C4-2B (cell line): ENCODE data around the gene KNDC1.
"Not testable (repeated sequence)": the region's sequence is repeated elsewhere in the genome, so short reads cannot be mapped to it uniquely, and the experiment has no call there.

ENCODE experiments used
- H3K27ac ChIP-seq: fragments of 450-650 bp; 2 replicates; pipeline ENCODE4 v1.5.1; 2017
- ZFX ChIP-seq: fragments of 450-650 bp; IDR thresholded peaks from 2 replicates; pipeline ENCODE4 v1.6.1; 2017
- TF ChIP-seq, protein P1 (sequence below): fragments of 450-650 bp; conservative IDR thresholded peaks from 2 replicates; pipeline ENCODE4 v1.5.1; 2017; ENCODE audit warnings: mild to moderate bottlenecking

Gene KNDC1, protein sequence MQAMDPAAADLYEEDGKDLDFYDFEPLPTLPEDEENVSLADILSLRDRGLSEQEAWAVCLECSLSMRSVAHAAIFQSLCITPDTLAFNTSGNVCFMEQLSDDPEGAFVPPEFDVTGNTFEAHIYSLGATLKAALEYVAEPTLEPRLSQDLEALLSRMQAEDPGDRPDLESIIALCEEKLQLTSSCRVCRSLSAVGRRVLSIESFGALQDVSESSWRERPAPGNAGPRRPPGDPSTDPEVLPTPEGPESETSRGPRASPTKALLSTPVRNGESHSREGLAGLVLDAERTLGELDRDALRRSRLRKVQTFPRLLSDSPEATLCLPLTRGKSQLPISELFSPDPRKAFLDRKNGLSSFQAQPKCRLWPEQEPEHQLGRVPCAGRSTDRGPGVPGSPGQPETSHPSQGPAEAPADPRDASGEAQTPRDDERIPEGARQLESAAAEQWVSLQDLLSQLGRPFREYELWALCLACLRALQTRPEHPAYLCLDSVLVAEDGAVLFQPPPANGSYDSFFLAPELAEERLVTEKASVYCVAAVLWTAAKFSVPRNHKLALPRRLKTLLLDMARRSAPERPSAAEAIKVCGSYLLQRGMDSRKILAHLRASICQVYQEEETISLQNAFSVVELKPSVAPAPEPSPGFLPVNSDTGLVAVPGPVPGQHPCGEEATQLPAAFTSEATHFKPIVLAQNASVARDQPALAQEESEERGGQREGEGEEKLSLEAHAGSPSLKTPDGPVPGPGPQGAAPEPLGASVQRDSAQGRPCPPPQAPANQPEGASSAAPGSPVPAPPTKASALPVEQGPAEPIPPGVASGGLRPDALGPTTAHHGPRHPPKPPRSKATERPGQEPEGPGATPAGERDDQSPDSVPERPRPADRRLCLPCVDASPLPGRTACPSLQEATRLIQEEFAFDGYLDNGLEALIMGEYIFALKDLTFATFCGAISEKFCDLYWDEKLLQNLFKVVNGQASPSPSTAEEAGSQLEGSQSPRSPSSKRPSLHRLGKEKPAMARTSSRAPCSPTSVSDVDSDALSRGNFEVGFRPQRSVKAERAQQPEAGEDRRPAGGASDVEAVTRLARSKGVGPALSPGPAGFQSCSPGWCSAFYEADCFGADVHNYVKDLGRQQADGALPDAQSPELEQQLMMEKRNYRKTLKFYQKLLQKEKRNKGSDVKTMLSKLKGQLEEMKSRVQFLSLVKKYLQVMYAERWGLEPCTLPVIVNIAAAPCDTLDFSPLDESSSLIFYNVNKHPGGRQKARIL (N-terminal part only)

DNA sequence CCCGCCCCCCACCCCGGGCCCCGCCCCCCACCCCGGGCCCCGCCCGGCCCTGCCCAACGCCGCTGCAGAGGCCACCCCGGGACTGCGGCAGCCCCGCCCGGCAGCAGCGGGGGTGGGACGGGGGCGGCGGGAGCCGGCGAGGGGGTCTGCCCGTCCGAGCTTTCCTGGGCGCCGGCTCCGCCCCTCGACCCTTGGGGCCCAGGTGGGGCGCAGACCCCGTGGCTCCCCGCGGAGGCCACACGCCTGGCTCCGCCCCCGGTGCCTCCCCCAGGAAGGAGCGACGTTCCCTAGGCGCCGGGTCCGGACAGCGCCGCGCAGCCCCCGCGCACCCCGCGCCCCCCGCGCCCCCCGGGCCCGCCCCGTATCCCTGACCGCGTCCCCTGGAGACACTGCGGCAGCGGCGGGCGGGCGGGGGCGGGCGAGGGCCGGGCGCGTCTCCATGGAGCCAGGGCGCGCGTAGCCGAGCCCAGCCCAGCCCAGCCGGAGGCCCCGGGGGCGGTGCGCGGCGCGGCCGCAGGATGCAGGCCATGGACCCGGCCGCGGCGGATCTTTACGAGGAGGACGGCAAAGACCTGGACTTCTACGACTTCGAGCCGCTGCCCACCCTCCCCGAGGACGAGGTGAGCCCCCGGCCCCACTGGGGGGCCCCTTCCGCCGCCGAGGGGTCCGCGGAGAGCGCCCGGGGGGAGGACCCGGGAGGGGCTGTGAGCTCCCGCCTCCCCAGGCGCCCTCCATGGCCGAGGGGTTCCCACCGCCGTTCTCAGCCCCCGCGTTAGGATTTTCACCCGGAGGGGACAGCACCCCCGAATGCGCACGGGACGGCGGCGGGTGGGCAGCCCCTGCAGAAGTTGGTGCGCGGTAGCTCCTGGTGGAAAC is at the start of gene KNDC1:
KNDC1 (plus strand) TSS at position 270 of the 876 bp plus-strand sequence; CDS start at position 519, 249 bp downstream.
- H3K27ac ChIP-seq: peak within 1 kb of the TSS; percentile 6; the same call in 1 of the 2 replicates
- TF ChIP-seq ZFX: peak; percentile 44; the same call in 1 of the 2 replicates
- TF ChIP-seq, protein P1, sequence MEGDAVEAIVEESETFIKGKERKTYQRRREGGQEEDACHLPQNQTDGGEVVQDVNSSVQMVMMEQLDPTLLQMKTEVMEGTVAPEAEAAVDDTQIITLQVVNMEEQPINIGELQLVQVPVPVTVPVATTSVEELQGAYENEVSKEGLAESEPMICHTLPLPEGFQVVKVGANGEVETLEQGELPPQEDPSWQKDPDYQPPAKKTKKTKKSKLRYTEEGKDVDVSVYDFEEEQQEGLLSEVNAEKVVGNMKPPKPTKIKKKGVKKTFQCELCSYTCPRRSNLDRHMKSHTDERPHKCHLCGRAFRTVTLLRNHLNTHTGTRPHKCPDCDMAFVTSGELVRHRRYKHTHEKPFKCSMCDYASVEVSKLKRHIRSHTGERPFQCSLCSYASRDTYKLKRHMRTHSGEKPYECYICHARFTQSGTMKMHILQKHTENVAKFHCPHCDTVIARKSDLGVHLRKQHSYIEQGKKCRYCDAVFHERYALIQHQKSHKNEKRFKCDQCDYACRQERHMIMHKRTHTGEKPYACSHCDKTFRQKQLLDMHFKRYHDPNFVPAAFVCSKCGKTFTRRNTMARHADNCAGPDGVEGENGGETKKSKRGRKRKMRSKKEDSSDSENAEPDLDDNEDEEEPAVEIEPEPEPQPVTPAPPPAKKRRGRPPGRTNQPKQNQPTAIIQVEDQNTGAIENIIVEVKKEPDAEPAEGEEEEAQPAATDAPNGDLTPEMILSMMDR: no peak

DNA sequence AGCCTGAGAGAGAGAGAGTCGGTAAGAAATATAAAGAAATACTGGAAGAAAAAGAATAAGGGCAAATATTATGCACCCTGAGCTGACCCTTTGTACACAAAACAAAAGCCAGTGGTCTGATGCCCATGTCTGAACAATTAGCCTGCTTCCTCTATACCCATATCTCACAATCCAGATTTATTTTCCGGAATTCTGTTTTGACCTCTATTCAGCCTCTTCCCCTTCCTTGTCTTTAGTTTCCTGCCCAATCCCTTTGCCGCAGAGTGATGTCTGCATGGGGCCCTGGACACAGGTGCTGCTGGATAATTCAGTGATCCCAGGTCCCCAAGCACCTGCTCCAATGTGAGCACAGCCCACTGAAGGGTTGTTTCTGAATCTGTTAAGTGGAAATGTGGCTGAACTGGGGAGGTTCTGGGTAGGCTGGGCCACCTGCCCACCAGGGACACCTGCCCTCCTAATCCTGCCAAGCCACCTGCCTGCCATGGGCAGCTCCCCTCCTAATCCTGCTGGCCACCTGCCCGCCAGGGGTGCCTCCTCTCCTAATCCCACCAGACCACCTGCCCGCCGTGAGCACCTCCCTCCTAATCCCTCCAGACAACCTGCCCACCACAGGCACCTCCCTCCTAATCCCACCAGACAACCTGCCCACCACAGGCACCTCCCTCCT is 49.3 kb upstream of the KNDC1 start:
- no peak overlapping the region for H3K27ac ChIP-seq
- TF ChIP-seq ZFX: no peak
- TF ChIP-seq, protein P1: no peak

DNA sequence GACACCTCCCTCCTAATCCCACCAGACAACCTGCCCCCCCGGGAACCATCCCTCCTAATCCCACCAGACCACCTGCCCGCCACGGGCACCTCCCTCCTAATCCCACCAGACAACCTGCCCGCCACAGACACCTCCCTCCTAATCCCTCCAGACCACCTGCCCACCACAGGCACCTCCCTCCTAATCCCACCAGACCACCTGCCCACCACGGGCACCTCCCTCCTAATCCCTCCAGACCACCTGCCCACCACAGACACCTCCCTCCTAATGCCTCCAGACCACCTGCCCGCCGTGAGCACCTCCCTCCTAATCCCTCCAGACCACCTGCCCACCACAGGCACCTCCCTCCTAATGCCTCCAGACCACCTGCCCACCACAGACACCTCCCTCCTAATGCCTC is 48.4 kb upstream of the KNDC1 start:
- not testable (repeated sequence) for H3K27ac ChIP-seq

DNA sequence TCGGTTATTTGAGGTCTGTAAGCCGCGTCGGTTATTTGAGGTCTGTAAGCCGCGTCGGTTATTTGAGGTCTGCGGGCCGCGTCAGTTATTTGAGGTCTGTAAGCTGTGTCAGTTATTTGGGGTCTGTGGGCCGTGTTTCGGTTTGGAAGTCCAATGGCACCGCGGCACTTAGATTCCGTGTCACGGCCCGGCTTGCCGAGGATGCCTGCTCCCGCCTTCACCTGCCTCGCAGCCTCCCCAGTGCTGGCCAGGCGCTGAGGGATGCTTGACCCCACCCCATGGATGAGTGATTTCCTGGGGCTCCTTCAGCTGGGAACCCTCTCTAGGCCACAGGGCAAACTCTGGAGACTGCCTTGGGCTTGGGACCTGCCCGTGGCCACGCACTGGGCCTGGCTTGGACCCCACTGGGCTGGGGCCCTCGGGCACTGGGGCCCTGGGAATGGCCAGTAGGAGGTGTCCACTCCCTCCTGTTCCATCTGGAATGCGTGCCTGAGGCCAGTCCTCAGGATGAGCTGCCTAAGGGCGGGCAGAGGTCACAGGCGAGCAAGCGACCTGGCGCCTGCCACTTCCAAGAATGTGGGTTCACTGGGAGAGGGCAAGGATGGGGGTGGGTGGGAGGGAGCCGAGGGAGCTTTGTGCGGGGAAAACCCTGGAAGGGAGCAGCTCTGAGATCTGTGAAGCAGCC is 46.7 kb upstream of the KNDC1 start:
- H3K27ac ChIP-seq: no peak overlapping the region
- no peak for TF ChIP-seq ZFX
- TF ChIP-seq, protein P1: no peak

DNA sequence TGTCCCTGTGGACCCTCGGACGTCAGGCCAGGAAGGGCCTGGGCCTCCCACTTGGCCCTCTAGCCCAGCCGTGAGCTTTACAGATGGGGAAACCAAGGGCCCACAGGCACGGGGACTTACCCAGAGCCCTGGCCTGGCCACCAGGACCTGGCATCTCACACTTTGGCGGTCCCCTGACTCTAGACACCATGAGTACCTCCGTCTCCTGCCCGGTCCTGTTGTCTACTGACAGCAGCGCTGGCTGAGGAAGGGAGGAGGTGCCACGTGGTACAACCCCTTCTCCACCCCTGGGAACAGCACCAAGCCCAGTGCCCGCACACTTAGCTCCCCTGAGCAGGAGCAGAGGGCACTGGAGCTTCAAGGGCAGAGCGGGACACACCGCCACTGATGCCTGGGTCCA is 46.2 kb upstream of the KNDC1 start:
- TF ChIP-seq ZFX: no peak
- TF ChIP-seq, protein P1: no peak
- H3K27ac ChIP-seq: no peak overlapping the region

DNA sequence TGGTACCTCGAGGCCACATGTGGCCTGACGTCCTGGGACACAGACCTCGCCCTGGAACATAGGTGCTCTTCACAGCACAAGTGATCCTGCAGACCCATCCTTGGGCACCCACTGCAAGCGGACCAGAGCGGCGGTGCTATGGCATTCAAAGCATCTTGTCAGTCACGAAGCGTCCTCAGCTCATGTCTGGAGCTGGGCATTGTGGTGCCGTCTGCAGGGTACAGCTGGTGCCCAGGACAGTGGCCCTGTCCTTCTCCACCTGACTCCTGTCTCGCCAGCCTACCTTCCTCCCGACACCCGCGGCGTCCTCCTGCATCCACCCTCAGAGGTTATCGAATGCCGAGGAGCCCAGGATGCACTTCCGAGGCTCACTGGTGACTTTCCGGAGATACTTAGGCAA is 45.8 kb upstream of the KNDC1 start:
- H3K27ac ChIP-seq: no peak overlapping the region
- TF ChIP-seq, protein P1: no peak
- no peak for TF ChIP-seq ZFX
